Measurements from ENCODE around the gene PPP1R13B.

The PPP1R13B gene

DNA sequence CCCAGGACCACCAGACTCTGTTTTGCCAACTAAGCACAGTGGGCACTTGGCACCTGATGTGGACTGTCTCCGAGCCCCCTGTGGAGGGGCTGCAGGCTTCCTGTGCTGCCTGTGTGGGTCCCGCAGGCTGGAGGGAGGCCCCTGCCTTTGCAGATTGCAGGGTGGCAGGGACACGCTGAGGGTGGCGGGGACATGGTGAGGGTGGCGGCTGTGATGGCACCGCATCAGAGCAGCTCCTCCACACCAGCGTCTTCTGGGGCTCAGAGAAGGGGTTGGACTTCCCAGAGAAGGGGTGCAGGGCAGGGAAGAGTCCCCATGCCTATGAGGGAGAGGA is 123.7 kb downstream of the PPP1R13B start:
- Histone ChIP-seq H3K4me1 (ENCODE audit: control insufficient read depth, insufficient read depth, low read length) (no peaks in the 10 kb centered on the region; the same call in 1 of the 2 replicates), H3K9me3 (ENCODE audit: control insufficient read depth, insufficient read depth, low read depth, low read length) (no peaks in the 10 kb centered on the region), H3K27ac (ENCODE audit: extremely low read depth, low read depth, low read length) (no peak overlapping the region), H3K36me3 (ENCODE audit: control insufficient read depth in 2 of 2, insufficient read depth in 1 of 2, low read length in 2 of 2) (peaks cover 3 to 22% of the 10 kb centered on the region in 2 experiments; a peak in 2 of 3 replicates), H3K4me3 (ENCODE audit: low read depth, low read length) (no peak overlapping the region)
- CTCF ChIA-PET = interaction anchor here (0.7 kb wide), 1 partner anchor 13 kb away, joined by 4 read pairs; no protein-coding TSS in a partner anchor
- POLR2A ChIA-PET = interaction anchor here (0.6 kb wide), 2 partner anchors 11 to 1106 kb away, joined by 3 read pairs; no protein-coding TSS in a partner anchor
- TF ChIP-seq ZIC2 (tag by site-specific recombination; IDR thresholded peaks at IDR 0.05) (peak; percentile 23; the same call in 1 of the 2 replicates), ZFP69B (tag by site-specific recombination; IDR thresholded peaks at IDR 0.05) (0 out of 2 replicates have a peak, but pooled peaks have one; percentile 34), GLIS2 (tag by site-specific recombination; IDR thresholded peaks at IDR 0.05) (0 out of 2 replicates have a peak, but pooled peaks have one; percentile 10)
- TF ChIP-seq, protein P1, sequence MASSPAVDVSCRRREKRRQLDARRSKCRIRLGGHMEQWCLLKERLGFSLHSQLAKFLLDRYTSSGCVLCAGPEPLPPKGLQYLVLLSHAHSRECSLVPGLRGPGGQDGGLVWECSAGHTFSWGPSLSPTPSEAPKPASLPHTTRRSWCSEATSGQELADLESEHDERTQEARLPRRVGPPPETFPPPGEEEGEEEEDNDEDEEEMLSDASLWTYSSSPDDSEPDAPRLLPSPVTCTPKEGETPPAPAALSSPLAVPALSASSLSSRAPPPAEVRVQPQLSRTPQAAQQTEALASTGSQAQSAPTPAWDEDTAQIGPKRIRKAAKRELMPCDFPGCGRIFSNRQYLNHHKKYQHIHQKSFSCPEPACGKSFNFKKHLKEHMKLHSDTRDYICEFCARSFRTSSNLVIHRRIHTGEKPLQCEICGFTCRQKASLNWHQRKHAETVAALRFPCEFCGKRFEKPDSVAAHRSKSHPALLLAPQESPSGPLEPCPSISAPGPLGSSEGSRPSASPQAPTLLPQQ (tag by site-specific recombination; IDR thresholded peaks at IDR 0.05) = peak; percentile 39; the same call in 1 of the 2 replicates
- TF ChIP-seq, protein P2, sequence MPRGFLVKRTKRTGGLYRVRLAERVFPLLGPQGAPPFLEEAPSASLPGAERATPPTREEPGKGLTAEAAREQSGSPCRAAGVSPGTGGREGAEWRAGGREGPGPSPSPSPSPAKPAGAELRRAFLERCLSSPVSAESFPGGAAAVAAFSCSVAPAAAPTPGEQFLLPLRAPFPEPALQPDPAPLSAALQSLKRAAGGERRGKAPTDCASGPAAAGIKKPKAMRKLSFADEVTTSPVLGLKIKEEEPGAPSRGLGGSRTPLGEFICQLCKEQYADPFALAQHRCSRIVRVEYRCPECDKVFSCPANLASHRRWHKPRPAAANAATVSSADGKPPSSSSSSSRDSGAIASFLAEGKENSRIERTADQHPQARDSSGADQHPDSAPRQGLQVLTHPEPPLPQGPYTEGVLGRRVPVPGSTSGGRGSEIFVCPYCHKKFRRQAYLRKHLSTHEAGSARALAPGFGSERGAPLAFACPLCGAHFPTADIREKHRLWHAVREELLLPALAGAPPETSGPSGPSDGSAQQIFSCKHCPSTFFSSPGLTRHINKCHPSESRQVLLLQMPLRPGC (tag by site-specific recombination; IDR thresholded peaks at IDR 0.05) = no peak

DNA sequence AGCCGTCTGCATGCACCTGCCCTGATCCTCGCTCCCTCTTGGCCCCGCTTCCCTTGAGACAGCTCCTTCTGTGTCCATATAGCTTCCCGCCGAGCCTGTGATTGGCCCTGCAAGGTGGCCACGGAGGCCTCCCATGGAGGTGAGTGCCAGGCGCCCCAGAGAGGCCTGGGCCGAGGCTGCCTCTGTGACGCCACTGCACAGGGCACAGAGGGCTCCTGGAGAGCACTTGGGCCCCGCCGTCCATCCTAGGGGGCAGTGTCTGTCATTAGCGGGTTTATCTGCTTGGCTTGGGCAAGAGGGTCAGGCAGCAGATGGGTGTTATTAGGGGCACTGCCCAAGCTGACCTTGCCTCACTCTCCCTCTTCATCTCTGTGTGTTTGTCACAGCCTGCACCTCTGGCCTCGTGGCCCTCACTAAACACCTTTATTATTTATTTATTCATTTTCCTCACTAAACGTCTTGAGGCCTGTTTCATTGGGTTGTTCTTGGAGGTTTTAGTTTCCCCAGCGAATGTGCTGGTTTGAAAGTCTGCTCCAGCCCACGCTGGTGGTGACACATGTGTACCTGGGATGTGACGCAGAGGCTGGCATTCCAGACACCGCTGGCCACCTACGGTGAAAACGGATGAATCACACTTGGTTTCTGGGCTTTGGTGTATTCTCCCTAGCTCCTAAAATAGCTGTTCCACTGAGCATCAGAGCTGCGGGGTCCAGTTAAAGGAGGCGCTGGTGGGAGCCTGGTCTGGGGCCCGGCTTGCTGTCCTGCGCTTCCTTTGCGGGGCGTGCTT is 125.8 kb downstream of the PPP1R13B start:
- Histone ChIP-seq H3K4me3 (ENCODE audit: low read depth, low read length) (no peak overlapping the region), H3K36me3 (ENCODE audit: control insufficient read depth in 2 of 2, insufficient read depth in 1 of 2, low read length in 2 of 2) (peaks cover 3 to 16% of the 10 kb centered on the region in 2 experiments; a peak in 2 of 3 replicates), H3K4me1 (ENCODE audit: control insufficient read depth, insufficient read depth, low read length) (peaks cover 8% of the 10 kb centered on the region), H3K27ac (ENCODE audit: extremely low read depth, low read depth, low read length) (peak overlapping the region; percentile 8; the same call in 1 of the 2 replicates), H3K9me3 (ENCODE audit: control insufficient read depth, insufficient read depth, low read depth, low read length) (no peaks in the 10 kb centered on the region)
- ChIA-PET POLR2A (interaction anchor here (0.7 kb wide), 1 partner anchor 13 kb away, joined by 6 read pairs; no protein-coding TSS in a partner anchor), CTCF (interaction anchor here (0.7 kb wide), 1 partner anchor 126 kb away, joined by 3 read pairs; no protein-coding TSS in a partner anchor)
- TF ChIP-seq EGR2 (tag by site-specific recombination; IDR thresholded peaks at IDR 0.05; ENCODE audit: low read depth) (peak; percentile 79; the same call in 1 of the 2 replicates), ZFHX2 (tag by site-specific recombination; conservative IDR thresholded peaks at IDR 0.05) (peak; percentile 78), GLI4 (tag by site-specific recombination; IDR thresholded peaks at IDR 0.05) (no peak), ZNF629 (tag by site-specific recombination; IDR thresholded peaks at IDR 0.05) (peak; percentile 41; the same call in 1 of the 2 replicates), PRDM1 (tag by site-specific recombination; IDR thresholded peaks at IDR 0.05) (peak; percentile 30; the same call in 1 of the 2 replicates), ZNF600 (tag by site-specific recombination; IDR thresholded peaks at IDR 0.05) (peak; percentile 65), ZIC2 (tag by site-specific recombination; IDR thresholded peaks at IDR 0.05) (peak; percentile 47; the same call in 1 of the 2 replicates), ZNF24 (tag by site-specific recombination; IDR thresholded peaks at IDR 0.05) (no peak)
- TF ChIP-seq, protein P3, sequence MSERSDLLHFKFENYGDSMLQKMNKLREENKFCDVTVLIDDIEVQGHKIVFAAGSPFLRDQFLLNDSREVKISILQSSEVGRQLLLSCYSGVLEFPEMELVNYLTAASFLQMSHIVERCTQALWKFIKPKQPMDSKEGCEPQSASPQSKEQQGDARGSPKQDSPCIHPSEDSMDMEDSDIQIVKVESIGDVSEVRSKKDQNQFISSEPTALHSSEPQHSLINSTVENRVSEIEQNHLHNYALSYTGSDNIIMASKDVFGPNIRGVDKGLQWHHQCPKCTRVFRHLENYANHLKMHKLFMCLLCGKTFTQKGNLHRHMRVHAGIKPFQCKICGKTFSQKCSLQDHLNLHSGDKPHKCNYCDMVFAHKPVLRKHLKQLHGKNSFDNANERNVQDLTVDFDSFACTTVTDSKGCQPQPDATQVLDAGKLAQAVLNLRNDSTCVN (tag by site-specific recombination; optimal IDR thresholded peaks at IDR 0.05) = no peak

DNA sequence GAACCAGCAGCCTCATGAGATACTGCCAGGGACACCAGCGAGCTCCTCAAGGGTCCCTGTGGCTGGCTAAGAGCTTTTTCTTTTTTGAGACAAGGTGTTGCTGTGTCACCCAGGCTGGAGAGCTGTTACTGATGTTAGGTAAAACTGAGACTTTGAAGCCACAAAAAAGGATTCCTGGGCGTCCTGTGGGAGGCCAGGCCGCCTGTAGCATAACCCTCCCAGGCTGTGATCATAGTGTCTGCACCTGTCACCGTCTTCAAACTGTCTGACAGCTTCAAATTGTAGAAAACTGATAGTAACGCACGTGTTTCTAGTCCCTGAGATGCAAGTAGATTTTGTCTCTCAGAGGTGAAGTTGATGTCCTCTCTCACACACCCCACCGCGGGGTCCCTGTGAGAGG is 127.6 kb downstream of the PPP1R13B start:
- Histone ChIP-seq H3K4me3 (ENCODE audit: low read depth, low read length) (no peak overlapping the region), H3K27ac (ENCODE audit: extremely low read depth, low read depth, low read length) (no peak overlapping the region), H3K36me3 (ENCODE audit: control insufficient read depth in 2 of 2, insufficient read depth in 1 of 2, low read length in 2 of 2) (peaks cover 3 to 7% of the 10 kb centered on the region in 2 experiments; a peak in 2 of 3 replicates), H3K4me1 (ENCODE audit: control insufficient read depth, insufficient read depth, low read length) (peaks cover 8% of the 10 kb centered on the region), H3K9me3 (ENCODE audit: control insufficient read depth, insufficient read depth, low read depth, low read length) (no peaks in the 10 kb centered on the region)
- ChIA-PET POLR2A (interaction anchor here (1.4 kb wide), 1 partner anchor 13 kb away, joined by 3 read pairs; no protein-coding TSS in a partner anchor), CTCF (interaction anchor here (0.6 kb wide), 1 partner anchor 108 kb away, joined by 3 read pairs; no protein-coding TSS in a partner anchor)
- TF ChIP-seq ZIC2 (tag by site-specific recombination; IDR thresholded peaks at IDR 0.05) = peak; percentile 47; the same call in 1 of the 2 replicates
- TF ChIP-seq SCRT2 (tag by site-specific recombination; IDR thresholded peaks at IDR 0.05) = 0 out of 2 replicates have a peak, but pooled peaks have one; percentile 4
- TF ChIP-seq ZNF302 (tag by site-specific recombination; IDR thresholded peaks at IDR 0.05; ENCODE audit: low read depth) = no peak

Data from HEK293 (cell line).